ENCODE results near the gene SYNPO2. TPM values are rescaled to one million over a fixed set of nuclear protein-coding genes. Genes with fewer than 3 reads are reported as not detected.

SYNPO2 gene
- total RNA-seq, 1 donor from 2014 or later: 0.09 TPM

- no peak for DNase-seq (ENCODE audit: low spot score)
- no peaks in the 10 kb centered on the region for H3K4me1 ChIP-seq
- H3K4me3 Mint-ChIP-seq: no peak overlapping the region
- H3F3A ChIP-seq (ENCODE audit: low read depth): no peaks in the 10 kb centered on the region
- no peak overlapping the region for H3K4me3 ChIP-seq
- H3K27me3 ChIP-seq: no peaks in the 10 kb centered on the region
- no peaks in the 10 kb centered on the region for H4K20me1 ChIP-seq (ENCODE audit: low read depth)
- no peak overlapping the region for H3K4me2 ChIP-seq
- no peak overlapping the region for H3K27ac Mint-ChIP-seq
- H3K9me3 ChIP-seq (ENCODE audit: low read depth): no peaks in the 10 kb centered on the region
- no peaks in the 10 kb centered on the region for H3K36me3 ChIP-seq
- no peaks in the 10 kb centered on the region for H3K9me3 Mint-ChIP-seq
- no peak overlapping the region for H2AFZ ChIP-seq (replicated peaks)
- peaks cover 2% of the 10 kb centered on the region for H3K27me3 Mint-ChIP-seq (ENCODE audit: insufficient read depth, low read depth)
- H3K9ac ChIP-seq: no peak overlapping the region
- no peaks in the 10 kb centered on the region for H3K36me3 Mint-ChIP-seq
- no peak overlapping the region for H3K27ac ChIP-seq
- H3K4me1 Mint-ChIP-seq: no peaks in the 10 kb centered on the region
- no peaks in the 10 kb centered on the region for H3K79me2 ChIP-seq (ENCODE audit: low read depth)
- TF ChIP-seq EZH2phosphoT487 (IDR thresholded peaks at IDR 0.05): no peak
- TF ChIP-seq EZH2 (IDR thresholded peaks at IDR 0.05): no peak
- TF ChIP-seq CTCF (IDR thresholded peaks at IDR 0.05): no peak
Measured at GRCh38 chr4:118992149-118992548, 103.5 kb downstream of the SYNPO2 start.

- H3K27me3 Mint-ChIP-seq (ENCODE audit: insufficient read depth, low read depth): peaks cover 2% of the 10 kb centered on the region
- no peak overlapping the region for H3K4me3 Mint-ChIP-seq
- no peaks in the 10 kb centered on the region for H3K9me3 Mint-ChIP-seq
- Histone ChIP-seq H3K9me3 (ENCODE audit: low read depth) (no peaks in the 10 kb centered on the region), H4K20me1 (ENCODE audit: low read depth) (no peaks in the 10 kb centered on the region), H3K36me3 (no peaks in the 10 kb centered on the region), H3K4me2 (no peak overlapping the region), H3K4me1 (no peaks in the 10 kb centered on the region), H2AFZ (replicated peaks) (no peak overlapping the region), H3F3A (ENCODE audit: low read depth) (no peaks in the 10 kb centered on the region), H3K4me3 (no peak overlapping the region), H3K9ac (no peak overlapping the region), H3K27ac (no peak overlapping the region), H3K79me2 (ENCODE audit: low read depth) (no peaks in the 10 kb centered on the region), H3K27me3 (no peaks in the 10 kb centered on the region)
- no peaks in the 10 kb centered on the region for H3K36me3 Mint-ChIP-seq
- TF ChIP-seq EZH2phosphoT487 (IDR thresholded peaks at IDR 0.05) (no peak), CTCF (IDR thresholded peaks at IDR 0.05) (no peak), EZH2 (IDR thresholded peaks at IDR 0.05) (no peak)
- H3K27ac Mint-ChIP-seq: no peak overlapping the region
- no peaks in the 10 kb centered on the region for H3K4me1 Mint-ChIP-seq
- no peak for DNase-seq (ENCODE audit: low spot score)
Measured at GRCh38 chr4:118993333-118993732, 104.7 kb downstream of the SYNPO2 start.

GRCh38 chr4:118994030-118994429 lies 105.4 kb downstream of the SYNPO2 start:
- Mint-ChIP-seq H3K4me3 (no peak overlapping the region), H3K27ac (no peak overlapping the region), H3K4me1 (no peaks in the 10 kb centered on the region), H3K36me3 (no peaks in the 10 kb centered on the region), H3K9me3 (no peaks in the 10 kb centered on the region), H3K27me3 (ENCODE audit: insufficient read depth, low read depth) (peaks cover 2% of the 10 kb centered on the region)
- Histone ChIP-seq H2AFZ (replicated peaks) (no peak overlapping the region), H3K9ac (no peak overlapping the region), H3K4me1 (no peaks in the 10 kb centered on the region), H3K79me2 (ENCODE audit: low read depth) (no peaks in the 10 kb centered on the region), H4K20me1 (ENCODE audit: low read depth) (no peaks in the 10 kb centered on the region), H3K4me2 (no peak overlapping the region), H3F3A (ENCODE audit: low read depth) (no peaks in the 10 kb centered on the region), H3K9me3 (ENCODE audit: low read depth) (no peaks in the 10 kb centered on the region), H3K36me3 (no peaks in the 10 kb centered on the region), H3K27me3 (no peaks in the 10 kb centered on the region), H3K4me3 (no peak overlapping the region), H3K27ac (no peak overlapping the region)
- no peak for DNase-seq (ENCODE audit: low spot score)
- TF ChIP-seq EZH2phosphoT487 (IDR thresholded peaks at IDR 0.05): no peak
- no peak for TF ChIP-seq CTCF (IDR thresholded peaks at IDR 0.05)
- no peak for TF ChIP-seq EZH2 (IDR thresholded peaks at IDR 0.05)
